A549 (cell line): ENCODE measurements around the gene TNFRSF13B. TPM values are rescaled to one million over a fixed set of nuclear protein-coding genes. Genes with fewer than 3 reads are reported as not detected.

Source experiments
- ATAC-seq, 2 experiments: fragments of 200-7000 bp in 1 of 2; fragments of >200 bp in 1 of 2; cut with Nextera tagmentation in 1 of 2; cut with Tn5 transposase in 1 of 2; 3 replicates each; pipeline versions ENCODE4 v1.8.0 to v1.9.1; 2018 to 2020; ENCODE audit warnings: mild to moderate bottlenecking in 1 of 2, moderate library complexity in 1 of 2
- CTCF ChIA-PET: fragments of 300-600 bp; sonication (Branson Sonifier 250); formaldehyde crosslinking; extraction: SDS; loops from one replicate; lab custom pipeline; 2021; ENCODE audit warnings: antibody characterized with exemption, inconsistent platforms; lab: Yijun Ruan, JAX
- POLR2A ChIA-PET: fragments of 350-600 bp; formaldehyde crosslinking; extraction: SDS; loops from one replicate; lab custom pipeline; 2021; ENCODE audit warnings: antibody characterized with exemption, inconsistent platforms; lab: Yijun Ruan, JAX
- DNase-seq, 2 experiments: peaks; one replicate each; pipeline versions ENCODE4 v3.0.0 to v3.0.0-alpha.2; 2011 to 2016; ENCODE audit warnings: low read depth in 1 of 2, low spot score in 1 of 2
- FAIRE-seq: peaks from 2 replicates; lab custom pipeline; 2011; peaks lifted over from hg19 to GRCh38; lab: Jason Lieb, UNC
- H3K27ac ChIP-seq, 2 experiments: fragments of >200 bp; sonication (Bioruptor Twin); formaldehyde crosslinking; 3 replicates each; pipeline ENCODE4 v1.5.1; 2016 to 2017
- H3K4me1 ChIP-seq: fragments of >200 bp; sonication (Bioruptor Twin); formaldehyde crosslinking; 3 replicates; pipeline ENCODE4 v1.6.1; 2016
- H3K4me2 ChIP-seq: fragments of >200 bp; sonication (Bioruptor Twin); formaldehyde crosslinking; 3 replicates; pipeline ENCODE4 v1.6.1; 2016
- H3K4me3 ChIP-seq: fragments of >200 bp; sonication (Bioruptor Twin); formaldehyde crosslinking; 3 replicates; pipeline ENCODE4 v1.5.1; 2016
- H3K9me3 ChIP-seq: fragments of >200 bp; sonication (Bioruptor Twin); formaldehyde crosslinking; 3 replicates; pipeline ENCODE4 v1.6.1; 2016
- BCL3 ChIP-seq: fragments of >200 bp; sonication (Bioruptor Twin); formaldehyde crosslinking; IDR thresholded peaks from 3 replicates; pipeline ENCODE4 v1.6.1; 2016
- BHLHE40 ChIP-seq: IDR thresholded peaks from 2 replicates; pipeline ENCODE4 v1.6.1; 2012; ENCODE audit warnings: low read depth, low read length, inconsistent platforms
- CEBPB ChIP-seq, 2 experiments: fragments of >200 bp in 1 of 2; sonication (Bioruptor Twin) in 1 of 2; formaldehyde crosslinking in 1 of 2; IDR thresholded peaks; 2 replicates each; pipeline ENCODE4 v1.6.1; 2012 to 2016
- CHD2 ChIP-seq: fragments of 150-350 bp; IDR thresholded peaks from 2 replicates; pipeline ENCODE4 v1.6.1; 2014; ENCODE audit warnings: low read length; ENCODE audit not compliant: partially characterized antibody
- CHD4 ChIP-seq: fragments of 200-600 bp; sonication (generic); IDR thresholded peaks from 2 replicates; pipeline ENCODE4 v1.6.1; 2016; ENCODE audit warnings: antibody characterized with exemption, mild to moderate bottlenecking, borderline replicate concordance
- EHF ChIP-seq: fragments of 250-450 bp; sonication (Bioruptor Pico); IDR thresholded peaks from 2 replicates; pipeline ENCODE4 v1.5.0; 2020; ENCODE audit warnings: mild to moderate bottlenecking
- ELK1 ChIP-seq: fragments of 150-350 bp; IDR thresholded peaks from 2 replicates; pipeline ENCODE4 v1.6.1; 2014; ENCODE audit warnings: low read depth, mild to moderate bottlenecking, low read length
- ESRRA ChIP-seq: fragments of 150-350 bp; IDR thresholded peaks from 2 replicates; pipeline ENCODE4 v1.6.1; 2014; ENCODE audit warnings: mild to moderate bottlenecking, low read length, borderline replicate concordance
- FOXS1 ChIP-seq: fragments of 250-450 bp; sonication (Bioruptor Pico); IDR thresholded peaks from 2 replicates; pipeline ENCODE4 v1.5.0; 2020; ENCODE audit warnings: mild to moderate bottlenecking, moderate library complexity
- GATA3 ChIP-seq: IDR thresholded peaks from 2 replicates; pipeline ENCODE4 v1.6.1; 2012; ENCODE audit warnings: borderline replicate concordance
- HMGXB4 ChIP-seq: fragments of 250-450 bp; sonication (Bioruptor Pico); IDR thresholded peaks from 2 replicates; pipeline ENCODE4 v1.5.0; 2021; ENCODE audit warnings: mild to moderate bottlenecking, moderate library complexity, borderline replicate concordance
- HOXA7 ChIP-seq: fragments of 250-450 bp; sonication (Bioruptor Pico); IDR thresholded peaks from 2 replicates; pipeline ENCODE4 v1.5.0; 2020; ENCODE audit warnings: mild to moderate bottlenecking, moderate library complexity
- HOXB13 ChIP-seq: fragments of 250-450 bp; sonication (Bioruptor Pico); IDR thresholded peaks from 2 replicates; pipeline ENCODE4 v1.5.0; 2020; ENCODE audit warnings: low read depth, mild to moderate bottlenecking, moderate library complexity
- HOXB5 ChIP-seq: fragments of 250-450 bp; sonication (Bioruptor Pico); IDR thresholded peaks from 2 replicates; pipeline ENCODE4 v1.5.0; 2020; ENCODE audit warnings: mild to moderate bottlenecking, moderate library complexity
- JUNB ChIP-seq: fragments of >200 bp; sonication (Bioruptor Twin); formaldehyde crosslinking; IDR thresholded peaks from 2 replicates; pipeline ENCODE4 v1.6.1; 2016
- KDM1A ChIP-seq: fragments of 200-600 bp; sonication (generic); IDR thresholded peaks from 2 replicates; pipeline ENCODE4 v1.6.1; 2016; ENCODE audit warnings: low read depth, mild to moderate bottlenecking
- KDM5A ChIP-seq: fragments of 200-600 bp; sonication (generic); IDR thresholded peaks from 2 replicates; pipeline ENCODE4 v1.6.1; 2016; ENCODE audit warnings: antibody characterized with exemption, mild to moderate bottlenecking
- MYC ChIP-seq: IDR thresholded peaks from 2 replicates; pipeline ENCODE4 v1.6.1; 2012; ENCODE audit warnings: mild to moderate bottlenecking, inconsistent platforms, low read length, improper control_type of control experiment, borderline replicate concordance
- NR3C1 ChIP-seq: fragments of >200 bp; sonication (Bioruptor Twin); formaldehyde crosslinking; IDR thresholded peaks from 3 replicates; pipeline ENCODE4 v1.6.1; 2017
- PBX3 ChIP-seq: IDR thresholded peaks from 2 replicates; pipeline ENCODE4 v1.6.1; 2012
- PHF8 ChIP-seq: fragments of 200-600 bp; sonication (generic); IDR thresholded peaks from 2 replicates; pipeline ENCODE4 v1.6.1; 2016; ENCODE audit warnings: low read depth, mild to moderate bottlenecking, antibody characterized with exemption, moderate library complexity, borderline replicate concordance
- RARB ChIP-seq: fragments of 250-450 bp; sonication (Bioruptor Pico); IDR thresholded peaks from 2 replicates; pipeline ENCODE4 v1.8.0; 2021; ENCODE audit warnings: mild to moderate bottlenecking, moderate library complexity
- RCOR1 ChIP-seq: fragments of 150-350 bp; IDR thresholded peaks from 2 replicates; pipeline ENCODE4 v1.6.1; 2014; ENCODE audit warnings: antibody characterized with exemption, low read length, low read depth
- SREBF2 ChIP-seq: fragments of 450-650 bp; IDR thresholded peaks from 2 replicates; pipeline ENCODE4 v1.6.1; 2014; ENCODE audit warnings: mild to moderate bottlenecking, moderate library complexity
- TFCP2L1 ChIP-seq: fragments of 250-450 bp; sonication (Bioruptor Pico); IDR thresholded peaks from 2 replicates; pipeline ENCODE4 v1.5.0; 2021; ENCODE audit warnings: mild to moderate bottlenecking
- TP53 ChIP-seq: fragments of 250-450 bp; sonication (Bioruptor Pico); IDR thresholded peaks from 2 replicates; pipeline ENCODE4 v1.5.0; 2021; ENCODE audit warnings: mild to moderate bottlenecking, moderate library complexity
- USF2 ChIP-seq: fragments of 450-650 bp; IDR thresholded peaks from 2 replicates; pipeline ENCODE4 v1.6.1; 2014; ENCODE audit warnings: antibody characterized with exemption
- ZC3H11A ChIP-seq: fragments of 450-650 bp; IDR thresholded peaks from 2 replicates; pipeline ENCODE4 v1.6.1; 2014; ENCODE audit warnings: antibody characterized with exemption, mild to moderate bottlenecking
- ZNF302 ChIP-seq: fragments of 250-450 bp; sonication (Bioruptor Pico); IDR thresholded peaks from 2 replicates; pipeline ENCODE4 v1.9.0; 2021; ENCODE audit warnings: inconsistent platforms, mild to moderate bottlenecking, moderate library complexity
- ZSCAN20 ChIP-seq: fragments of 250-450 bp; sonication (Bioruptor Pico); IDR thresholded peaks from 2 replicates; pipeline ENCODE4 v1.8.0; 2022; ENCODE audit warnings: mild to moderate bottlenecking, moderate library complexity
- WGBS: methylation state at CpG from one replicate; pipeline ENCODE4 v1.1.6; 2017; ENCODE audit errors: missing lambda C conversion rate; 5-methylcytosine and 5-hydroxymethylcytosine counted together
- polyA plus RNA-seq, 4 experiments: library from polyadenylated mRNA; depleted of rRNA in 3 of 4; stranded (reverse); fragments of >200 nt; fragmentation: RNase III in 1 of 4; extraction: RNeasy Plus Mini Kit Qiagen cat#74134 plus additional on column Dnase treatment in 1 of 4; gene quantifications; 2 replicates in 3 of 4; 3 replicates in 1 of 4; pipeline ENCODE4 v1.2.3, GENCODE V29; 2011 to 2017

The TNFRSF13B gene
- polyA plus RNA-seq, 2 of the 4 experiments (the other 2 are of a cell fraction) = not detected

- DNase-seq = no peak
- Histone ChIP-seq H3K27ac (no peak overlapping the region), H3K4me2 (no peak overlapping the region), H3K4me1 (no peaks in the 10 kb centered on the region), H3K4me3 (no peak overlapping the region), H3K9me3 (no peaks in the 10 kb centered on the region)
- WGBS = 72% methylated on average over 12 of the region's 12 CpGs
- no peak for FAIRE-seq
- ATAC-seq = no peak
- ChIA-PET CTCF (no interaction called here), POLR2A (no interaction called here)
- TF ChIP-seq ZC3H11A = no peak
- TF ChIP-seq PHF8 = no peak
- TF ChIP-seq USF2 = no peak
- TF ChIP-seq NR3C1 = no peak
- TF ChIP-seq HOXA7 (CRISPR knock-in tag) = no peak
- no peak for TF ChIP-seq BHLHE40
- no peak for TF ChIP-seq CEBPB (IDR thresholded peaks at IDR 0.05)
- no peak for TF ChIP-seq FOXS1 (CRISPR knock-in tag)
- TF ChIP-seq HMGXB4 = no peak
- no peak for TF ChIP-seq RCOR1
- no peak for TF ChIP-seq ELK1
- no peak for TF ChIP-seq ESRRA
- TF ChIP-seq PBX3 = no peak
- no peak for TF ChIP-seq TFCP2L1 (CRISPR knock-in tag)
- no peak for TF ChIP-seq CHD4
- TF ChIP-seq GATA3 = no peak
- TF ChIP-seq ZSCAN20 (CRISPR knock-in tag) = no peak
- TF ChIP-seq KDM5A = no peak
- no peak for TF ChIP-seq MYC
Observed at GRCh38 chr17:16929035-16929680, 42.8 kb downstream of the TNFRSF13B start.

- WGBS = 56% methylated on average over 8 of the region's 8 CpGs
- DNase-seq (no peak), FAIRE-seq (no peak), ATAC-seq (no peak)
- ChIA-PET CTCF (interaction anchor here (0.6 kb wide), 1 partner anchor 30 kb away, joined by 3 read pairs; no protein-coding TSS in a partner anchor), POLR2A (no interaction called here)
- no peak overlapping the region for H3K4me3 ChIP-seq
- H3K27ac ChIP-seq = no peak overlapping the region
- no peak overlapping the region for H3K4me2 ChIP-seq
- H3K4me1 ChIP-seq = no peaks in the 10 kb centered on the region
- H3K9me3 ChIP-seq = no peaks in the 10 kb centered on the region
- TF ChIP-seq ZSCAN20 (CRISPR knock-in tag) (no peak), ELK1 (no peak), PBX3 (no peak), BCL3 (no peak), KDM1A (no peak), HOXB13 (CRISPR knock-in tag) (no peak), CHD2 (no peak), SREBF2 (no peak), EHF (no peak), RARB (CRISPR knock-in tag) (no peak), JUNB (no peak), HOXB5 (CRISPR knock-in tag) (no peak), TP53 (CRISPR knock-in tag) (no peak), ZNF302 (no peak)
- TF ChIP-seq, all 56 proteins: peak for 0
Observed at GRCh38 chr17:16928406-16929034, 43.4 kb downstream of the TNFRSF13B start.
